Psoas muscle (tissue), 8 donors: ENCODE data around the gene ZFP82. TPM values are rescaled to one million over a fixed set of nuclear protein-coding genes. Genes with fewer than 3 reads are reported as not detected.

Experiments used
- ATAC-seq, 4 donors: fragments of 200-7000 bp; cut with Tn5 transposase; one replicate each; pipeline ENCODE4 v1.9.1; 2020; ENCODE audit warnings: moderate library complexity in 3 of 4, mild to moderate bottlenecking in 2 of 4
- DNase-seq, 2 donors: peaks; one replicate each; pipeline ENCODE4 v3.0.0-alpha.2; 2020
- H3K27ac ChIP-seq: fragments of 200-600 bp; one replicate; pipeline ENCODE4 v1.8.0; 2022
- H3K27me3 ChIP-seq, 3 donors: fragments of 200-600 bp in 1 of 3; one replicate each; pipeline versions ENCODE4 v1.6.1 to v1.8.0; 2013 to 2022; ENCODE audit warnings: low read length in 2 of 3, mild to moderate bottlenecking in 2 of 3, moderate library complexity in 1 of 3; ENCODE audit not compliant: insufficient read depth in 3 of 3
- H3K36me3 ChIP-seq, 2 donors: fragments of 200-600 bp in 1 of 2; one replicate each; pipeline versions ENCODE4 v1.6.1 to v1.8.0; 2013 to 2022; ENCODE audit warnings: low read depth in 1 of 2, mild to moderate bottlenecking in 1 of 2, moderate library complexity in 1 of 2; ENCODE audit not compliant: insufficient read depth in 1 of 2
- H3K4me1 ChIP-seq: fragments of 200-600 bp; one replicate; pipeline ENCODE4 v1.8.0; 2022
- H3K4me3 ChIP-seq: fragments of 200-600 bp; one replicate; pipeline ENCODE4 v1.8.0; 2022; ENCODE audit warnings: mild to moderate bottlenecking
- H3K9me3 ChIP-seq: fragments of 200-600 bp; one replicate; pipeline ENCODE4 v1.8.0; 2022
- WGBS, 3 donors: extraction: QIAGEN DNeasy Blood & Tissue Kit; methylation state at CpG; one replicate each; pipeline versions ENCODE4 v1.1.6 to v1.1.7; 2013; 5-methylcytosine and 5-hydroxymethylcytosine counted together
- intact Hi-C, 2 donors: fragments of 100-400 bp; cut with DNase I; formaldehyde crosslinking; loops; one replicate each; pipeline versions ENCODE4 v1.11.0 to v1.14.2; 2022
- polyA plus RNA-seq, 3 donors: library from polyadenylated mRNA; stranded (reverse); fragments of 200-250 nt; gene quantifications; one replicate each; pipeline ENCODE4 v1.2.3, GENCODE V29; 2013
- total RNA-seq, 4 donors: library from RNA; stranded (reverse); fragmentation: NEBNext Ultra II Directional in 2 of 4; extraction: Animal tissue kit (Norgen Biotek cat#: 25700) in 2 of 4; gene quantifications; one replicate each; pipeline versions ENCODE4 v1.2.1 to v1.2.4, GENCODE V29; 2021 to 2023
- TF ChIP-seq, protein P1 (sequence below): fragments of 200-600 bp; IDR thresholded peaks from one replicate; pipeline ENCODE4 v1.8.0; 2022; ENCODE audit warnings: antibody characterized with exemption
- donor health status: healthy with polysubstance abuse.
- donor health status: DM: no; HTN: no; CAD: no; lungs with moderate emphysema.
- donor health status: Bipolar disorder and iron deficiency.
- donor health status: healthy.
- donor health status: DM: yes; HTN: yes; CAD: no.
- donor health status: DM: no; HTN: no; CAD: no.
- donor health status: DM: no; HTN: no; CAD: no.
- donor health status: DM: yes; HTN: yes; CAD: no.

ZFP82 gene
- total and polyA plus RNA-seq, 7 donors, result 0.55 to 2.1 (median 1.1) TPM

DNA sequence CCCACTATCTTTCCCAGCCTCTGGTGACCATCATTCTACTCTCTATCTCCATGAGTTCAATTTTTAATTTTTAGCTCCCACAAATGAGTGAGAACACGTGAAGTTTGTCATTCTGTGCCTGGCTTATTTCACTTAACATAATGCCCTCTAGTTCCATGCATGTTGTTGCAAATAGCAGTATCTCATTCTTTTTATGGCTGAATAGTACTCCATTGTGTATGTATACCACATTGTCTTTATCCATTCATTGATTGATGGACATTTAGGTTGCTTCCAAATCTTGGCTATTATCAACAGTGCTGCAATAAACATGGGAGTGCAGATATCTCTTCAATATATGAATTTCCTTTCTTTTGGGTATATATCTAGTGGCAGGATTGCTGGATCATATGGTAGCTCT is 22.9 kb upstream of the ZFP82 start:
- no peaks in the 10 kb centered on the region for H3K36me3 ChIP-seq
- no peaks in the 10 kb centered on the region for H3K4me1 ChIP-seq
- H3K27me3 ChIP-seq, result no peaks in the 10 kb centered on the region
- H3K27ac ChIP-seq, result no peak overlapping the region
- 68 to 90% (median 74%) methylated on average over 1 of the region's 1 CpG for WGBS, 3 donors
- ATAC-seq (no peak), DNase-seq (no peak)
- TF ChIP-seq, protein P1, sequence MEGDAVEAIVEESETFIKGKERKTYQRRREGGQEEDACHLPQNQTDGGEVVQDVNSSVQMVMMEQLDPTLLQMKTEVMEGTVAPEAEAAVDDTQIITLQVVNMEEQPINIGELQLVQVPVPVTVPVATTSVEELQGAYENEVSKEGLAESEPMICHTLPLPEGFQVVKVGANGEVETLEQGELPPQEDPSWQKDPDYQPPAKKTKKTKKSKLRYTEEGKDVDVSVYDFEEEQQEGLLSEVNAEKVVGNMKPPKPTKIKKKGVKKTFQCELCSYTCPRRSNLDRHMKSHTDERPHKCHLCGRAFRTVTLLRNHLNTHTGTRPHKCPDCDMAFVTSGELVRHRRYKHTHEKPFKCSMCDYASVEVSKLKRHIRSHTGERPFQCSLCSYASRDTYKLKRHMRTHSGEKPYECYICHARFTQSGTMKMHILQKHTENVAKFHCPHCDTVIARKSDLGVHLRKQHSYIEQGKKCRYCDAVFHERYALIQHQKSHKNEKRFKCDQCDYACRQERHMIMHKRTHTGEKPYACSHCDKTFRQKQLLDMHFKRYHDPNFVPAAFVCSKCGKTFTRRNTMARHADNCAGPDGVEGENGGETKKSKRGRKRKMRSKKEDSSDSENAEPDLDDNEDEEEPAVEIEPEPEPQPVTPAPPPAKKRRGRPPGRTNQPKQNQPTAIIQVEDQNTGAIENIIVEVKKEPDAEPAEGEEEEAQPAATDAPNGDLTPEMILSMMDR, result no peak
- peaks cover 60% of the 10 kb centered on the region for H3K9me3 ChIP-seq
- H3K4me3 ChIP-seq, result no peak overlapping the region
- intact Hi-C loops, result no loop called here

DNA sequence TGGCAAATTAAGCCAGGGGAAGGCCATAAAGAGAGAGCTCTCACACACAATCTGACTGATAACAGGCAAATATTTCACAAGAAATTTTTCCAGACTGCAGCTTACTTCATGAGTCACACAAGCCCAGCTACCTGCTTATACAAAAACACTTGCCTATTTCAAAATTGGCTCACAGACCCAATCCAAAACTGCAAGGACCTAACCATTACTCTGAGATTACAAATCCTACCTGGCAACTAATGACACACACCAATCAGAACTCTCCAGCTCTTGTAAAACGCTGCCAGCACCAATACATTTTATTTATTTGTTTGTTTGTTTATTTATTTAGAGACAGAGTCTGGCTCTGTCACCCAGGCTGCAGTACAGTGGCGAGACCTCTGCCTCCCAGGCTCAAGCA is 18.1 kb upstream of the ZFP82 start:
- intact Hi-C loops, result no loop called here

DNA sequence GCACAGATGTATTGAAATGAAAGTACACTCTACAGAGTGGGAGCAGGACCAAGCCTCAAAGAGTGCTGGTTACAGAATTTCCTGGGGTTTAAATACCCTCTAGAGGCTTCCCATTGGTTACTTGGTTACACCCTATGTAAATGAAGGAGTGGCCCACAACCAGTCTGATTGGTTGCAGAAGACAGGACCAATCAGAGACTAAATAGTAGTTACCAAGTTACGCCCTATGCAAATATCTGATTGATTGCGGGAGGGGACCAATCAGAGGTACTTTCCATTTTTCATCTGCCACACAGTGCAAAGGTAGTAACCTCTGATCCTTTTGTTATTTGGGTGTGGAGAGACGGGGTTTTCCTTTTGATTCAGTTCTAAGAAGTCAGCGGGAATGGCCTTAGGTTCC is 5.5 kb upstream of the ZFP82 start:
- ATAC-seq, result no peak
- intact Hi-C loops, result no loop called here
- TF ChIP-seq, protein P1, result no peak
- no peaks in the 10 kb centered on the region for H3K4me1 ChIP-seq
- DNase-seq, result no peak
- no peak overlapping the region for H3K4me3 ChIP-seq
- H3K36me3 ChIP-seq, result no peaks in the 10 kb centered on the region
- peaks cover 11% of the 10 kb centered on the region for H3K9me3 ChIP-seq
- WGBS, 3 donors, result 86 to 90% (median 89%) methylated on average over 4 of the region's 4 CpGs
- H3K27me3 ChIP-seq, result peaks cover 0 to 21% (median 8%) of the 10 kb centered on the region in 3 donors
- no peak overlapping the region for H3K27ac ChIP-seq

More for the DNA sequence above, 18.1 kb upstream of the ZFP82 start:
- H3K27ac ChIP-seq, result no peak overlapping the region
- H3K4me1 ChIP-seq, result no peaks in the 10 kb centered on the region
- DNase-seq, result no peak
- peaks cover 19% of the 10 kb centered on the region for H3K9me3 ChIP-seq
- no peak for ATAC-seq
- H3K4me3 ChIP-seq, result no peak overlapping the region
- no peaks in the 10 kb centered on the region for H3K36me3 ChIP-seq
- WGBS, 3 donors, result 49 to 53% (median 50%) methylated on average over 2 of the region's 2 CpGs
- TF ChIP-seq, protein P1, result no peak
- H3K27me3 ChIP-seq, result no peaks in the 10 kb centered on the region

DNA sequence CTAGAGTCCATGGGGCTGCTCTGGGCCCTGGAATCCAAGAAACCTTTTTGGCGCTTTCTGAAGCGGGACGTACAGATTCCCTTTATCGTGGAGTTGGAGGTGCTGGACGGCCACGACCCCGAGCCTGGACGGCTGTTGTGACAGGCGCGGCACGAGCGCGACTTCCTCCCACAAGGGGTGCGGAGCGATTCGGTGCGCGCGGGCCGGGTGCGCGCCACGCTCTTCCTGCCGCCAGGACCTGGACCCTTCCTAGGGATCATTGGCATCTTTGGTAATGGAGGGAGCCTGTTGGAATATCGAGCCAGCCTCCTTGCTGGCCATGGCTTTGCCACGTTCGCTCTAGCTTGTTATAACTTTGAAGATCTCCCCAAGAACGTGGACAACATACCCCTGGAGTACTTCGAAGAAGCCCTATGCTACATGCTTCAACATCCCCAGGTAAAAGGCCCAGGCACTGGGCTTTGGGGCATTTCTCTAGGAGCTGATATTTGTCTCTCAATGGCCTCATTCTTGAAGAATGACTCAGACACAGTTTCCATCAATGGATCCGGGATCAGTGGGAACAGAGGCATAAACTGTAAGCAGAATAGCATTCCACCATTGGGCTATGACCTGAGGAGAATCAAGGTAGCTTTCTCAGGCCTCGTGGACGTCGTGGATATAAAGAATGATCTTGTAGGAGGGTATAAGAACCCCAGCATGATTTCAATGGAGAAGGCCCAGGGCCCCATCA is 3.5 kb upstream of the ZFP82 start:
- H3K9me3 ChIP-seq, result peaks cover 11% of the 10 kb centered on the region
- no peak overlapping the region for H3K27ac ChIP-seq
- H3K36me3 ChIP-seq, result no peaks in the 10 kb centered on the region
- TF ChIP-seq, protein P1, result no peak
- ATAC-seq (no peak), DNase-seq (no peak)
- WGBS, 3 donors, result 21 to 25% (median 21%) methylated on average over 26 to 33 of the region's 33 CpGs
- peaks cover 0 to 21% (median 7%) of the 10 kb centered on the region in 3 donors for H3K27me3 ChIP-seq
- H3K4me3 ChIP-seq, result peak overlapping the region; percentile 60
- H3K4me1 ChIP-seq, result peaks cover 8% of the 10 kb centered on the region
- intact Hi-C loops, result no loop called here
